Endothelial cell of umbilical vein (primary cell): ENCODE results near the gene TXLNA. TPM values are rescaled to one million over a fixed set of nuclear protein-coding genes. Genes with fewer than 3 reads are reported as not detected.

Source experiments
- BruUV-seq: library from RNA; stranded (reverse); fragments of 400-500 nt; replicated peaks from 2 replicates; lab custom pipeline; 2021; lab: Mats Ljungman, UMichigan
- CTCF ChIA-PET: fragments of 300-600, 350-600 bp; sonication (Branson Sonifier 250); formaldehyde crosslinking; loops from one replicate; lab custom pipeline; 2021; ENCODE audit warnings: antibody characterized with exemption, inconsistent platforms; lab: Charles Lee
- POLR2A ChIA-PET: fragments of 300-600, 350-600 bp; sonication (Branson Sonifier 250); formaldehyde crosslinking; loops from one replicate; lab custom pipeline; 2021; ENCODE audit warnings: antibody characterized with exemption, inconsistent platforms; lab: Charles Lee
- DNase-seq: peaks from one replicate; pipeline ENCODE4 v3.0.0-alpha.2; 2011; ENCODE audit warnings: low read depth, low spot score
- FAIRE-seq: peaks from 2 replicates; lab custom pipeline; 2011; peaks lifted over from hg19 to GRCh38; lab: Jason Lieb, UNC
- H2AFZ ChIP-seq: 2 replicates; pipeline ENCODE4 v1.6.0; 2012; ENCODE audit warnings: low read depth, low read length, control low read depth, inconsistent platforms
- H3K27ac ChIP-seq: 2 replicates; pipeline ENCODE4 v1.5.1; 2011; ENCODE audit warnings: low read depth, mild to moderate bottlenecking, control low read depth, low read length, moderate library complexity; ENCODE audit not compliant: insufficient read depth
- H3K27me3 ChIP-seq, 2 experiments: 2 replicates each; pipeline versions ENCODE4 v1.6.0 to v1.6.1; 2011; ENCODE audit warnings: low read length in 2 of 2, mixed read lengths in 1 of 2; ENCODE audit not compliant: control insufficient read depth in 2 of 2, insufficient read depth in 2 of 2
- H3K36me3 ChIP-seq, 2 experiments: 2 replicates in 1 of 2; 3 replicates in 1 of 2; pipeline ENCODE4 v1.5.1; 2011; ENCODE audit warnings: low read length in 2 of 2, mild to moderate bottlenecking in 1 of 2, moderate library complexity in 1 of 2; ENCODE audit not compliant: control insufficient read depth in 2 of 2, insufficient read depth in 2 of 2; ENCODE audit errors: extremely low read depth in 1 of 2
- H3K4me1 ChIP-seq: 3 replicates; pipeline ENCODE4 v1.5.1; 2011; ENCODE audit warnings: mild to moderate bottlenecking, low read length; ENCODE audit not compliant: control insufficient read depth, insufficient read depth; ENCODE audit errors: extremely low read depth
- H3K4me2 ChIP-seq: 2 replicates; pipeline ENCODE4 v1.6.1; 2011; ENCODE audit warnings: low read length, control low read depth, mixed read lengths; ENCODE audit not compliant: insufficient read depth
- H3K4me3 ChIP-seq, 3 experiments: fragments of 200-600 bp in 1 of 3; sonication (generic), shearing (Covaris generic) in 1 of 3; replicated peaks in 1 of 3; 2 replicates each; pipeline ENCODE4 v1.5.1; 2011 to 2016; ENCODE audit warnings: control low read depth in 3 of 3, low read length in 3 of 3, mild to moderate bottlenecking in 2 of 3, inconsistent platforms in 1 of 3, low read depth in 1 of 3, moderate library complexity in 1 of 3; ENCODE audit not compliant: insufficient read depth in 1 of 3
- H3K79me2 ChIP-seq: 2 replicates; pipeline ENCODE4 v1.6.0; 2012; ENCODE audit warnings: low read length, inconsistent platforms; ENCODE audit not compliant: control insufficient read depth, insufficient read depth
- H3K9ac ChIP-seq: replicated peaks from 2 replicates; pipeline ENCODE3; 2011; ENCODE audit warnings: low read length, control low read depth; ENCODE audit not compliant: insufficient read depth; ENCODE audit errors: extremely low read depth
- H3K9me1 ChIP-seq: replicated peaks from 3 replicates; pipeline ENCODE4 v1.6.0; 2011; ENCODE audit warnings: mild to moderate bottlenecking, low read length; ENCODE audit not compliant: control insufficient read depth, insufficient read depth; ENCODE audit errors: extremely low read depth
- H3K9me3 ChIP-seq: replicated peaks from 2 replicates; pipeline ENCODE4 v1.5.1; 2012; ENCODE audit warnings: low read length, inconsistent platforms; ENCODE audit not compliant: control insufficient read depth, insufficient read depth
- H4K20me1 ChIP-seq: replicated peaks from 2 replicates; pipeline ENCODE3; 2011; ENCODE audit warnings: mild to moderate bottlenecking, low read length; ENCODE audit not compliant: control insufficient read depth, insufficient read depth; ENCODE audit errors: extremely low read depth
- EZH2 ChIP-seq: IDR thresholded peaks from 2 replicates; pipeline ENCODE4 v1.6.1; 2012; ENCODE audit warnings: borderline replicate concordance, low read depth, mild to moderate bottlenecking, moderate library complexity, low read length, inconsistent platforms; ENCODE audit not compliant: severe bottlenecking
- FOS ChIP-seq: IDR thresholded peaks from 2 replicates; pipeline ENCODE4 v1.6.1; 2011; ENCODE audit warnings: mild to moderate bottlenecking, low read length, moderate library complexity, borderline replicate concordance; ENCODE audit not compliant: insufficient read depth
- GATA2 ChIP-seq: IDR thresholded peaks from 2 replicates; pipeline ENCODE4 v1.7.0; 2011; ENCODE audit warnings: low read depth, mild to moderate bottlenecking, moderate library complexity, mixed read lengths, low read length; ENCODE audit not compliant: insufficient read length, insufficient read depth
- JUN ChIP-seq: IDR thresholded peaks from 2 replicates; pipeline ENCODE4 v1.6.1; 2011; ENCODE audit warnings: borderline replicate concordance, low read depth; ENCODE audit not compliant: insufficient read length, insufficient read depth
- MYC ChIP-seq: IDR thresholded peaks from one replicate; pipeline ENCODE4 v1.6.1; 2011; ENCODE audit warnings: mild to moderate bottlenecking, low read depth, low read length
- POLR2A ChIP-seq: IDR thresholded peaks from 2 replicates; pipeline ENCODE4 v1.6.1; 2012; ENCODE audit warnings: low read depth, mild to moderate bottlenecking, control low read depth, low read length
- POLR2AphosphoS5 ChIP-seq: IDR thresholded peaks from 2 replicates; pipeline ENCODE4 v1.6.1; 2012; ENCODE audit warnings: low read depth, mild to moderate bottlenecking, control low read depth, low read length, moderate library complexity; ENCODE audit not compliant: insufficient read depth
- dilution Hi-C: fragments of 300-500 bp; cut with MboI; formaldehyde crosslinking; loops from one replicate; pipeline ENCODE4 v1.15.0; 2019; ENCODE audit warnings: low sequenced_read_pairs; ENCODE audit not compliant: extremely low pct_ligation_motif_present
- intact Hi-C: fragments of 100-400 bp; cut with micrococcal nuclease; formaldehyde crosslinking; loops from one replicate; pipeline ENCODE4 v1.10.0; 2022
- polyA plus RNA-seq, 4 experiments: library from polyadenylated mRNA; depleted of rRNA in 3 of 4; stranded (reverse) in 3 of 4; unstranded in 1 of 4; fragments of >200 nt; gene quantifications; 2 replicates each; pipeline versions ENCODE4 v1.2.1 to v1.2.3, GENCODE V29; 2011 to 2012; ENCODE audit warnings: missing spikeins in 1 of 4
- total RNA-seq: library from RNA; stranded (reverse); gene quantifications from 2 replicates; pipeline ENCODE4 v1.2.3, GENCODE V29; 2021
- TF ChIP-seq, protein P1 (sequence below), 2 donors: IDR thresholded peaks; 1 replicate in 1 of 2; 2 replicates in 1 of 2; pipeline ENCODE4 v1.5.1; 2011; ENCODE audit warnings: low read length in 2 of 2, mild to moderate bottlenecking in 2 of 2, moderate library complexity in 2 of 2, control low read depth in 1 of 2, inconsistent platforms in 1 of 2, low read depth in 1 of 2; ENCODE audit not compliant: insufficient read depth in 1 of 2; ENCODE audit errors: extremely low read depth in 1 of 2

The TXLNA gene
- total and polyA plus RNA-seq, 2 donors (not counting 3 experiments of a cell fraction or from before 2014, with no cell fraction given) = 41.8 to 69.4 TPM

DNA sequence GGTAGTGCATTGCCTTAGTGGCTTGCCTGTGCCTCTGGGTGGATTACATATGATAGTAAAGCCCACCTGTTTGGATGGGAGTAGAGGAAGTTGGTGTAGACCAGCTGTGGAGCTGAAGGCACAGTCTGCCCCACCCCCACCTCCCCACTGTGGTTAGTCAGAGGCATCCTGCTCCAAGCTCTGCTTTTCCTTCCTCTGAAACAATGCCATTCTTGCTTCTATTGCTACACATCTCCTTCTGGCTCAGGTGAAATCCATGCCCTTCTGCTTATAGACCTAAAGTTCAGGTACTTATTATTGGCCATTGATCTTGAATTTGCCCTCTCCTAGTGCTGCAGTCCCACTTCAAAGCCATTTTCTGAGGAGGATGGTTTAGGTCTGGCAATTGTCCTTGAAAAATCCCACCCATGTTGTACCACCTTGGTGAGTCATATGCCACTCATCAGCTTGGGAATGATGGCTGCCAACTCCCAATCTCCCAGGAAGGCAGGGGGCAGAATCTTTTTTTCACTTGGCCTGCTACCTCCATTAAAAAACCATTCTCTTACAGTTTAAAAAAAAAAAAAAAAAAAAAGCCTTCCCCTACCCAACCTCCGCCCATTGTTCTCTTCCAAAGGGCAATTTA, 6.7 kb upstream of the TXLNA start:
- Histone ChIP-seq H3K4me3 (no peak overlapping the region), H3K9me1 (no peaks in the 10 kb centered on the region), H3K36me3 (peaks cover 20 to 22% of the 10 kb centered on the region in 2 experiments), H3K27ac (peak overlapping the region; percentile 3), H3K9ac (no peak overlapping the region), H4K20me1 (no peaks in the 10 kb centered on the region), H3K4me1 (peaks cover 12% of the 10 kb centered on the region), H3K27me3 (no peaks in the 10 kb centered on the region), H3K79me2 (no peaks in the 10 kb centered on the region), H3K9me3 (no peaks in the 10 kb centered on the region), H2AFZ (no peak overlapping the region), H3K4me2 (no peak overlapping the region)
- BruUV-seq = TSS peak; percentile 8
- TF ChIP-seq MYC (no peak), GATA2 (no peak), POLR2AphosphoS5 (no peak), FOS (peak; percentile 64), EZH2 (no peak), POLR2A (no peak), JUN (no peak)
- TF ChIP-seq, protein P1, sequence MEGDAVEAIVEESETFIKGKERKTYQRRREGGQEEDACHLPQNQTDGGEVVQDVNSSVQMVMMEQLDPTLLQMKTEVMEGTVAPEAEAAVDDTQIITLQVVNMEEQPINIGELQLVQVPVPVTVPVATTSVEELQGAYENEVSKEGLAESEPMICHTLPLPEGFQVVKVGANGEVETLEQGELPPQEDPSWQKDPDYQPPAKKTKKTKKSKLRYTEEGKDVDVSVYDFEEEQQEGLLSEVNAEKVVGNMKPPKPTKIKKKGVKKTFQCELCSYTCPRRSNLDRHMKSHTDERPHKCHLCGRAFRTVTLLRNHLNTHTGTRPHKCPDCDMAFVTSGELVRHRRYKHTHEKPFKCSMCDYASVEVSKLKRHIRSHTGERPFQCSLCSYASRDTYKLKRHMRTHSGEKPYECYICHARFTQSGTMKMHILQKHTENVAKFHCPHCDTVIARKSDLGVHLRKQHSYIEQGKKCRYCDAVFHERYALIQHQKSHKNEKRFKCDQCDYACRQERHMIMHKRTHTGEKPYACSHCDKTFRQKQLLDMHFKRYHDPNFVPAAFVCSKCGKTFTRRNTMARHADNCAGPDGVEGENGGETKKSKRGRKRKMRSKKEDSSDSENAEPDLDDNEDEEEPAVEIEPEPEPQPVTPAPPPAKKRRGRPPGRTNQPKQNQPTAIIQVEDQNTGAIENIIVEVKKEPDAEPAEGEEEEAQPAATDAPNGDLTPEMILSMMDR (IDR thresholded peaks at IDR 0.05; ENCODE audit: extremely low read depth in 1 of 2, insufficient read depth in 1 of 2, low read depth in 1 of 2, low read length in 2 of 2) = no peak
- FAIRE-seq = peak; percentile 87
- DNase-seq = peak; percentile 56
- ChIA-PET POLR2A (interaction anchor here (0.6 kb wide), 1 partner anchor 16 kb away, joined by 3 read pairs; no protein-coding TSS in a partner anchor), CTCF (interaction anchor here (0.5 to 1.3 kb wide), 5 partner anchors 9 to 64 kb away, joined by 3 to 6 read pairs (median 3); no protein-coding TSS in a partner anchor)
- intact Hi-C loops = loop anchor here (2.0 kb wide), 1 partner anchor 24 kb away; no protein-coding TSS in a partner anchor
- dilution Hi-C loops = no loop called here
